NCI-H187 treated with DMSO at 0.1 percent for 48 hours (cell line): ENCODE measurements around the gene NDE1.

ENCODE experiments used
- DNase-seq: peaks from one replicate; lab custom pipeline; 2025; lab: John Stamatoyannopoulos, UW

NDE1 gene

GRCh38 chr16:15769239-15769638 lies 119.2 kb downstream of the NDE1 start:
- no peak for DNase-seq

- DNase-seq, result no peak
Measured at GRCh38 chr16:15770107-15770506, 120.1 kb downstream of the NDE1 start.

- no peak for DNase-seq
Measured at GRCh38 chr16:15770512-15770911, 120.5 kb downstream of the NDE1 start.

GRCh38 chr16:15771694-15772093 lies 121.6 kb downstream of the NDE1 start:
- no peak for DNase-seq

- no peak for DNase-seq
Measured at GRCh38 chr16:15772579-15773293, 122.7 kb downstream of the NDE1 start.

- no peak for DNase-seq
Measured at GRCh38 chr16:15773968-15774367, 123.9 kb downstream of the NDE1 start.

- no peak for DNase-seq
Measured at GRCh38 chr16:15775209-15775608, 125.2 kb downstream of the NDE1 start.

- no peak for DNase-seq
Measured at GRCh38 chr16:15775663-15776304, 125.7 kb downstream of the NDE1 start.
